OCI-LY7 (cell line): ENCODE measurements around the gene TEX22.

Source experiments
- EZH2phosphoT487 ChIP-seq: fragments of 200-600 bp; sonication (generic); IDR thresholded peaks from 2 replicates; pipeline ENCODE4 v1.6.1; 2018; ENCODE audit warnings: low read depth, borderline replicate concordance, mild to moderate bottlenecking, mixed run types, antibody characterized with exemption, low read length, moderate library complexity, mixed read lengths
- TF ChIP-seq, protein P1 (sequence below): fragments of 200-600 bp; sonication (generic); conservative IDR thresholded peaks from 2 replicates; pipeline ENCODE4 v1.5.1; 2014; ENCODE audit warnings: mild to moderate bottlenecking, antibody characterized with exemption, low read length, moderate library complexity, mixed read lengths

DNA sequence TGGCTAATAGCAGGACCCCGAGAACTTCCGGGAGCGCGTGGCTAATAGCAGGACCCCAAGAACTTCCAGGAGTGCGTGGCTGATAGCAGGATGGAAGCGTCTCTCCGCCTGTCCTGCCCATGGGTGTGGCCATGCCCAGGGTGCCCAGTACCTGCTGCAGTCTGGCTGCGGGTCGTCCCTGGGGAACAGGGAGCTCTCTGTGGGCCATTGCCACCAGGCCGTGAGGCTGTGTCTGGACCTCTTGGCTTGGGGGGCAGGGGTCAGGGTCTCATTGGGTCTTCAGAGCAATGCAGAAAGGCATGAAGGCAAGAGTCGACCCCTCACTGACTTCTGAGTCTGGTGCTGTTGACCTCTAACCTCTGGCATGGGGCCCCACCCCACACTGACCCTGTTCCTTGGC is 48.3 kb upstream of the TEX22 start:
- TF ChIP-seq, protein P1, sequence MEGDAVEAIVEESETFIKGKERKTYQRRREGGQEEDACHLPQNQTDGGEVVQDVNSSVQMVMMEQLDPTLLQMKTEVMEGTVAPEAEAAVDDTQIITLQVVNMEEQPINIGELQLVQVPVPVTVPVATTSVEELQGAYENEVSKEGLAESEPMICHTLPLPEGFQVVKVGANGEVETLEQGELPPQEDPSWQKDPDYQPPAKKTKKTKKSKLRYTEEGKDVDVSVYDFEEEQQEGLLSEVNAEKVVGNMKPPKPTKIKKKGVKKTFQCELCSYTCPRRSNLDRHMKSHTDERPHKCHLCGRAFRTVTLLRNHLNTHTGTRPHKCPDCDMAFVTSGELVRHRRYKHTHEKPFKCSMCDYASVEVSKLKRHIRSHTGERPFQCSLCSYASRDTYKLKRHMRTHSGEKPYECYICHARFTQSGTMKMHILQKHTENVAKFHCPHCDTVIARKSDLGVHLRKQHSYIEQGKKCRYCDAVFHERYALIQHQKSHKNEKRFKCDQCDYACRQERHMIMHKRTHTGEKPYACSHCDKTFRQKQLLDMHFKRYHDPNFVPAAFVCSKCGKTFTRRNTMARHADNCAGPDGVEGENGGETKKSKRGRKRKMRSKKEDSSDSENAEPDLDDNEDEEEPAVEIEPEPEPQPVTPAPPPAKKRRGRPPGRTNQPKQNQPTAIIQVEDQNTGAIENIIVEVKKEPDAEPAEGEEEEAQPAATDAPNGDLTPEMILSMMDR, result no peak
- TF ChIP-seq EZH2phosphoT487, result no peak
